ENCODE measurements around the gene HOXB2.
"Not testable (repeated sequence)": the region's sequence is repeated elsewhere in the genome, so short reads cannot be mapped to it uniquely, and the experiment has no call there.

HOXB2 gene

GRCh38 chr17:48510761-48511604 lies 33.9 kb downstream of the HOXB2 start:
- Histone ChIP-seq H3K27ac (ENCODE audit: extremely low read depth, low read depth, low read length) (no peak overlapping the region), H3K4me3 (ENCODE audit: low read depth, low read length) (no peak overlapping the region), H3K36me3 (ENCODE audit: control insufficient read depth in 2 of 2, insufficient read depth in 1 of 2, low read length in 2 of 2) (no peaks in the 10 kb centered on the region), H3K9me3 (ENCODE audit: control insufficient read depth, insufficient read depth, low read depth, low read length) (no peaks in the 10 kb centered on the region), H3K4me1 (ENCODE audit: control insufficient read depth, insufficient read depth, low read length) (peaks cover 16% of the 10 kb centered on the region)
- POLR2A ChIA-PET = no interaction called here
- TF ChIP-seq KLF1 (tag by site-specific recombination; IDR thresholded peaks at IDR 0.05) = no peak
- no peak for TF ChIP-seq ZBTB6 (tag by site-specific recombination; IDR thresholded peaks at IDR 0.05)
- TF ChIP-seq, protein P1, sequence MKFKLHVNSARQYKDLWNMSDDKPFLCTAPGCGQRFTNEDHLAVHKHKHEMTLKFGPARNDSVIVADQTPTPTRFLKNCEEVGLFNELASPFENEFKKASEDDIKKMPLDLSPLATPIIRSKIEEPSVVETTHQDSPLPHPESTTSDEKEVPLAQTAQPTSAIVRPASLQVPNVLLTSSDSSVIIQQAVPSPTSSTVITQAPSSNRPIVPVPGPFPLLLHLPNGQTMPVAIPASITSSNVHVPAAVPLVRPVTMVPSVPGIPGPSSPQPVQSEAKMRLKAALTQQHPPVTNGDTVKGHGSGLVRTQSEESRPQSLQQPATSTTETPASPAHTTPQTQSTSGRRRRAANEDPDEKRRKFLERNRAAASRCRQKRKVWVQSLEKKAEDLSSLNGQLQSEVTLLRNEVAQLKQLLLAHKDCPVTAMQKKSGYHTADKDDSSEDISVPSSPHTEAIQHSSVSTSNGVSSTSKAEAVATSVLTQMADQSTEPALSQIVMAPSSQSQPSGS (tag by site-specific recombination; IDR thresholded peaks at IDR 0.05; ENCODE audit: low read depth) = no peak
- TF ChIP-seq ZNF747 (tag by site-specific recombination; IDR thresholded peaks at IDR 0.05) = no peak
- TF ChIP-seq ZNF585B (tag by site-specific recombination; IDR thresholded peaks at IDR 0.05) = no peak
- no peak for TF ChIP-seq GLIS1 (tag by site-specific recombination; IDR thresholded peaks at IDR 0.05)
- TF ChIP-seq PBX3 (CRISPR knock-in tag; IDR thresholded peaks at IDR 0.05) = no peak
- peak; percentile 9; the same call in 1 of the 2 replicates for TF ChIP-seq PRDM6 (tag by site-specific recombination; IDR thresholded peaks at IDR 0.05)
- TF ChIP-seq ZNF677 (tag by site-specific recombination; IDR thresholded peaks at IDR 0.05) = no peak
- CTCF ChIA-PET = interaction anchor here (0.6 kb wide), 1 partner anchor 9 kb away, joined by 3 read pairs; no protein-coding TSS in a partner anchor

- no peak overlapping the region for H3K4me3 ChIP-seq (ENCODE audit: low read depth, low read length)
- H3K27ac ChIP-seq (ENCODE audit: extremely low read depth, low read depth, low read length) = no peak overlapping the region
- H3K9me3 ChIP-seq (ENCODE audit: control insufficient read depth, insufficient read depth, low read depth, low read length) = no peaks in the 10 kb centered on the region
- H3K4me1 ChIP-seq (ENCODE audit: control insufficient read depth, insufficient read depth, low read length) = peaks cover 20% of the 10 kb centered on the region
- ChIA-PET CTCF (no interaction called here), POLR2A (no interaction called here)
- TF ChIP-seq ZFP69B (tag by site-specific recombination; IDR thresholded peaks at IDR 0.05) (no peak), ZNF292 (tag by site-specific recombination; IDR thresholded peaks at IDR 0.05; ENCODE audit: borderline replicate concordance, low read depth) (no peak), ZNF549 (tag by site-specific recombination; IDR thresholded peaks at IDR 0.05) (no peak), ZSCAN30 (tag by site-specific recombination; IDR thresholded peaks at IDR 0.05) (no peak), ZNF146 (tag by site-specific recombination; IDR thresholded peaks at IDR 0.05) (peak; percentile 94)
- H3K36me3 ChIP-seq (ENCODE audit: control insufficient read depth in 2 of 2, insufficient read depth in 1 of 2, low read length in 2 of 2) = no peaks in the 10 kb centered on the region
Measured at GRCh38 chr17:48510381-48510760, 34.5 kb downstream of the HOXB2 start.

DNA sequence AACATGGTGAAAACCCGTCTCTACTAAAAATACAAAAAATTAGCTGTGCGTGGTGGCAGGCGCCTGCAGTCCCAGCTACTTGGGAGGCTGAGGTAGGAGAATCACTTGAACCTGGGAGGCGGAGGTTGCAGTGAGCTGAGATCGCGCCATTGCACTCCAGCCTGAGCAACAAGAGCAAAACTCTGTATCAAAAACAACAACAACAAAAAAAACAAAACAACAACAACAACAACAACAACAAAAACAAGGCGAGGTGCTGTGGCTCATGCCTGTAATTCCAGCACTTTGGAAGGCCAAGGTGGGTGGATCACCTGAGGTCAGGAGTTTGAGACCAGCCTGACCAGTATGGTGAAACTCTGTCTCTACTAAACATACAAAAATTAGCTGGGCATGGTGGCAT lies 35.2 kb downstream of the HOXB2 start:
- CTCF ChIA-PET = interaction anchor here (0.6 kb wide), 1 partner anchor 118 kb away, joined by 4 read pairs; no protein-coding TSS in a partner anchor
- POLR2A ChIA-PET = not testable (repeated sequence)

More for the DNA sequence above, 35.2 kb downstream of the HOXB2 start:
- TF ChIP-seq ZNF2 (tag by site-specific recombination; IDR thresholded peaks at IDR 0.05) = 0 out of 2 replicates have a peak, but pooled peaks have one; percentile 53
- H3K4me1 ChIP-seq (ENCODE audit: control insufficient read depth, insufficient read depth, low read length) = peaks cover 24% of the 10 kb centered on the region
- not testable (repeated sequence) for H3K4me3 ChIP-seq (ENCODE audit: low read depth, low read length); H3K36me3 ChIP-seq (ENCODE audit: control insufficient read depth in 2 of 2, insufficient read depth in 1 of 2, low read length in 2 of 2); H3K9me3 ChIP-seq (ENCODE audit: control insufficient read depth, insufficient read depth, low read depth, low read length); H3K27ac ChIP-seq (ENCODE audit: extremely low read depth, low read depth, low read length)
